ENCODE data around the gene SGPL1.
A peak's percentile ranks its signal among the peaks of the same experiment; 100 is the strongest.

Gene SGPL1

DNA sequence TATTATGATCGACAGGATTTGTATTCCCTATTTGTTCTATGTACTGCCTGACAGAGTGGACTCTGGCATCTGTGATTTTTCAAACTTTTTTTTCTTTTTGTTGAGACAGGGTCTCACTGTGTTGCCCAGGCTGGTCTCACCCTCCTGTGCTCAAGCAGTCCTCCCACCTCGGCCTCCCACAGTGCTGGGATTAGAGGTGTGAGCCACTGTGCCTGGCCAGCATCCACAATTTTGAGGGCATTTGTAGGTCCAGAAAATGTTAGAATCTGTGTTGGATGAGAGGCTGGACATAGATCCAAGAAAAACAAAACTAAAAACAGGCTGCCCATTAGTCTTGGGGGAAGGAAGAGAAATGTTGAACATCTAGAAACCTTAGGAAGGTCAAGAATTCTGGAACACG is 34.3 kb downstream of the SGPL1 start:
- Histone ChIP-seq H4K8ac (ENCODE audit: low read length) (no peak overlapping the region), H3K9ac (ENCODE audit: low read length) (no peak overlapping the region), H2AFZ (ENCODE audit: low read depth, low read length) (no peak overlapping the region), H2BK12ac (ENCODE audit: low read length in 2 of 2) (no peak overlapping the region), H3K23ac (ENCODE audit: low read length in 2 of 2) (no peak overlapping the region), H3K4me3 (ENCODE audit: insufficient read depth in 1 of 2, low read depth in 1 of 2, low read length in 2 of 2) (no peak overlapping the region), H3K79me1 (replicated peaks; ENCODE audit: low read length, poor library complexity, severe bottlenecking) (peaks cover 22% of the 10 kb centered on the region), H3K4me1 (ENCODE audit: control insufficient read depth, insufficient read depth, low read depth, low read length) (peaks cover 3% of the 10 kb centered on the region), H3K14ac (ENCODE audit: low read length in 2 of 2) (no peak overlapping the region), H3K27ac (ENCODE audit: low read length, poor library complexity, severe bottlenecking) (peak overlapping the region; percentile 55), H3K18ac (ENCODE audit: low read depth in 1 of 2, low read length in 2 of 2) (peak overlapping the region in 1 of 2 experiments; percentile 11), H3K27me3 (ENCODE audit: control insufficient read depth in 1 of 2, insufficient read depth in 1 of 2, low read length in 2 of 2) (no peaks in the 10 kb centered on the region), H3K4me2 (ENCODE audit: low read length, poor library complexity, severe bottlenecking) (no peak overlapping the region), H4K91ac (ENCODE audit: low read length) (no peak overlapping the region), H3K36me3 (ENCODE audit: control insufficient read depth in 1 of 2, insufficient read depth in 2 of 2, low read depth in 1 of 2, low read length in 2 of 2) (peaks cover 9 to 43% of the 10 kb centered on the region in 2 experiments), H3K9me3 (ENCODE audit: control insufficient read depth, low read length) (no peaks in the 10 kb centered on the region), H2BK120ac (ENCODE audit: low read depth, low read length) (no peak overlapping the region), H2AK5ac (ENCODE audit: low read length, severe bottlenecking) (no peak overlapping the region), H2BK15ac (ENCODE audit: low read depth, poor library complexity, severe bottlenecking) (no peak overlapping the region), H2BK5ac (ENCODE audit: low read depth, low read length, poor library complexity, severe bottlenecking) (no peak overlapping the region), H3K4ac (ENCODE audit: low read depth in 1 of 2, low read length in 2 of 2) (no peak overlapping the region)
- 97% methylated on average over 3 of the region's 3 CpGs for WGBS
- DNase-seq: no peak

- H3K9ac ChIP-seq (ENCODE audit: low read length): no peak overlapping the region
- H2BK120ac ChIP-seq (ENCODE audit: low read depth, low read length): no peak overlapping the region
- H2BK12ac ChIP-seq (ENCODE audit: low read length in 2 of 2): no peak overlapping the region
- 93% methylated on average over 5 of the region's 5 CpGs for WGBS
- no peak overlapping the region for H2BK15ac ChIP-seq (ENCODE audit: low read depth, poor library complexity, severe bottlenecking)
- no peak overlapping the region for H2AK5ac ChIP-seq (ENCODE audit: low read length, severe bottlenecking)
- H3K27me3 ChIP-seq (ENCODE audit: control insufficient read depth in 1 of 2, insufficient read depth in 1 of 2, low read length in 2 of 2): no peaks in the 10 kb centered on the region
- no peak for DNase-seq
- H2AFZ ChIP-seq (ENCODE audit: low read depth, low read length): no peak overlapping the region
- no peak overlapping the region for H2BK5ac ChIP-seq (ENCODE audit: low read depth, low read length, poor library complexity, severe bottlenecking)
- no peak overlapping the region for H3K27ac ChIP-seq (ENCODE audit: low read length, poor library complexity, severe bottlenecking)
- H3K18ac ChIP-seq (ENCODE audit: low read depth in 1 of 2, low read length in 2 of 2): no peak overlapping the region
- H3K23ac ChIP-seq (ENCODE audit: low read length in 2 of 2): no peak overlapping the region
- H3K9me3 ChIP-seq (ENCODE audit: control insufficient read depth, low read length): no peaks in the 10 kb centered on the region
- H3K36me3 ChIP-seq (ENCODE audit: control insufficient read depth in 1 of 2, insufficient read depth in 2 of 2, low read depth in 1 of 2, low read length in 2 of 2): peaks cover 12 to 50% of the 10 kb centered on the region in 2 experiments
- H3K4ac ChIP-seq (ENCODE audit: low read depth in 1 of 2, low read length in 2 of 2): no peak overlapping the region
- H4K8ac ChIP-seq (ENCODE audit: low read length): no peak overlapping the region
- peaks cover 16% of the 10 kb centered on the region for H3K79me1 ChIP-seq (replicated peaks; ENCODE audit: low read length, poor library complexity, severe bottlenecking)
- no peak overlapping the region for H3K4me3 ChIP-seq (ENCODE audit: insufficient read depth in 1 of 2, low read depth in 1 of 2, low read length in 2 of 2)
- peaks cover 2% of the 10 kb centered on the region for H3K4me1 ChIP-seq (ENCODE audit: control insufficient read depth, insufficient read depth, low read depth, low read length)
- H3K14ac ChIP-seq (ENCODE audit: low read length in 2 of 2): no peak overlapping the region
- no peak overlapping the region for H3K4me2 ChIP-seq (ENCODE audit: low read length, poor library complexity, severe bottlenecking)
- H4K91ac ChIP-seq (ENCODE audit: low read length): no peak overlapping the region
These were observed 36.1 kb downstream of the SGPL1 start for GRCh38 chr10:70851597-70852475.

DNA sequence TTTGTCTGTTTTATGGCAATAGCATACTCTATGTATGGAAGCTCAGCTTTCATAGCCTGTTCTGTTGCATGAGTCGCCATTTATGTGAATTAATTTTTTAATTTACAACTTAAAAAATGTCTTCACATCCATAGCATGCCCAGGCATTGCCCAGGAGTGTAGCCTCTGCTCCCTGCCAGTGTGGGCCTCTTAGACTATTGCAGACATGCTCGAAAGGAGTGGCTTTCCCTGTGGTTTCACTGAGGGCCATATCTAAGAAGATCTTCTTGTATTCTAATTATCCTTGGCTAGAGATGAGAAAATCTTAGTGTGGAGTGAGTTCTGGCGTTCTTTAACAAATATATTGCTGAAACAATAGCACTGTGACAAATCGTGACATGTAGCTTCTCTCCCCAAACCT is 37.3 kb downstream of the SGPL1 start:
- Histone ChIP-seq H3K27ac (ENCODE audit: low read length, poor library complexity, severe bottlenecking) (no peak overlapping the region), H3K9me3 (ENCODE audit: control insufficient read depth, low read length) (no peaks in the 10 kb centered on the region), H3K4ac (ENCODE audit: low read depth in 1 of 2, low read length in 2 of 2) (no peak overlapping the region), H3K4me2 (ENCODE audit: low read length, poor library complexity, severe bottlenecking) (no peak overlapping the region), H3K14ac (ENCODE audit: low read length in 2 of 2) (no peak overlapping the region), H2BK15ac (ENCODE audit: low read depth, poor library complexity, severe bottlenecking) (no peak overlapping the region), H3K18ac (ENCODE audit: low read depth in 1 of 2, low read length in 2 of 2) (no peak overlapping the region), H3K36me3 (ENCODE audit: control insufficient read depth in 1 of 2, insufficient read depth in 2 of 2, low read depth in 1 of 2, low read length in 2 of 2) (peaks cover 13 to 58% of the 10 kb centered on the region in 2 experiments), H2AFZ (ENCODE audit: low read depth, low read length) (no peak overlapping the region), H4K91ac (ENCODE audit: low read length) (no peak overlapping the region), H3K79me1 (replicated peaks; ENCODE audit: low read length, poor library complexity, severe bottlenecking) (peaks cover 16% of the 10 kb centered on the region), H4K8ac (ENCODE audit: low read length) (no peak overlapping the region), H3K4me3 (ENCODE audit: insufficient read depth in 1 of 2, low read depth in 1 of 2, low read length in 2 of 2) (no peak overlapping the region), H3K9ac (ENCODE audit: low read length) (no peak overlapping the region), H2AK5ac (ENCODE audit: low read length, severe bottlenecking) (no peak overlapping the region), H2BK5ac (ENCODE audit: low read depth, low read length, poor library complexity, severe bottlenecking) (no peak overlapping the region), H2BK12ac (ENCODE audit: low read length in 2 of 2) (no peak overlapping the region), H3K23ac (ENCODE audit: low read length in 2 of 2) (no peak overlapping the region), H2BK120ac (ENCODE audit: low read depth, low read length) (no peak overlapping the region), H3K27me3 (ENCODE audit: control insufficient read depth in 1 of 2, insufficient read depth in 1 of 2, low read length in 2 of 2) (no peaks in the 10 kb centered on the region), H3K4me1 (ENCODE audit: control insufficient read depth, insufficient read depth, low read depth, low read length) (peaks cover 2% of the 10 kb centered on the region)
- 89% methylated on average over 4 of the region's 4 CpGs for WGBS
- DNase-seq: no peak

- H3K4me3 ChIP-seq (ENCODE audit: insufficient read depth in 1 of 2, low read depth in 1 of 2, low read length in 2 of 2): no peak overlapping the region
- no peaks in the 10 kb centered on the region for H3K9me3 ChIP-seq (ENCODE audit: control insufficient read depth, low read length)
- H2BK120ac ChIP-seq (ENCODE audit: low read depth, low read length): no peak overlapping the region
- no peak overlapping the region for H3K4me2 ChIP-seq (ENCODE audit: low read length, poor library complexity, severe bottlenecking)
- H3K79me1 ChIP-seq (replicated peaks; ENCODE audit: low read length, poor library complexity, severe bottlenecking): peaks cover 16% of the 10 kb centered on the region
- H3K9ac ChIP-seq (ENCODE audit: low read length): no peak overlapping the region
- H3K27ac ChIP-seq (ENCODE audit: low read length, poor library complexity, severe bottlenecking): no peak overlapping the region
- H2AFZ ChIP-seq (ENCODE audit: low read depth, low read length): no peak overlapping the region
- no peak overlapping the region for H2BK12ac ChIP-seq (ENCODE audit: low read length in 2 of 2)
- H4K8ac ChIP-seq (ENCODE audit: low read length): no peak overlapping the region
- H4K91ac ChIP-seq (ENCODE audit: low read length): no peak overlapping the region
- H3K4ac ChIP-seq (ENCODE audit: low read depth in 1 of 2, low read length in 2 of 2): no peak overlapping the region
- peaks cover 2% of the 10 kb centered on the region for H3K4me1 ChIP-seq (ENCODE audit: control insufficient read depth, insufficient read depth, low read depth, low read length)
- H3K18ac ChIP-seq (ENCODE audit: low read depth in 1 of 2, low read length in 2 of 2): no peak overlapping the region
- WGBS: 100% methylated on average over 1 of the region's 1 CpG
- no peak overlapping the region for H2BK15ac ChIP-seq (ENCODE audit: low read depth, poor library complexity, severe bottlenecking)
- DNase-seq: no peak
- H3K23ac ChIP-seq (ENCODE audit: low read length in 2 of 2): no peak overlapping the region
- H3K36me3 ChIP-seq (ENCODE audit: control insufficient read depth in 1 of 2, insufficient read depth in 2 of 2, low read depth in 1 of 2, low read length in 2 of 2): peaks cover 15 to 60% of the 10 kb centered on the region in 2 experiments
- no peak overlapping the region for H2BK5ac ChIP-seq (ENCODE audit: low read depth, low read length, poor library complexity, severe bottlenecking)
- no peaks in the 10 kb centered on the region for H3K27me3 ChIP-seq (ENCODE audit: control insufficient read depth in 1 of 2, insufficient read depth in 1 of 2, low read length in 2 of 2)
- H3K14ac ChIP-seq (ENCODE audit: low read length in 2 of 2): no peak overlapping the region
- no peak overlapping the region for H2AK5ac ChIP-seq (ENCODE audit: low read length, severe bottlenecking)
These were observed 37.7 kb downstream of the SGPL1 start for GRCh38 chr10:70853457-70853856.

All from mesenchymal stem cell (in vitro differentiated cells and primary cell).